NCI-H69 (cell line): Measurements from ENCODE around the gene SNX4.

ENCODE experiments used
- DNase-seq: peaks from one replicate; lab custom pipeline; 2025; lab: John Stamatoyannopoulos, UW

Gene SNX4

DNA sequence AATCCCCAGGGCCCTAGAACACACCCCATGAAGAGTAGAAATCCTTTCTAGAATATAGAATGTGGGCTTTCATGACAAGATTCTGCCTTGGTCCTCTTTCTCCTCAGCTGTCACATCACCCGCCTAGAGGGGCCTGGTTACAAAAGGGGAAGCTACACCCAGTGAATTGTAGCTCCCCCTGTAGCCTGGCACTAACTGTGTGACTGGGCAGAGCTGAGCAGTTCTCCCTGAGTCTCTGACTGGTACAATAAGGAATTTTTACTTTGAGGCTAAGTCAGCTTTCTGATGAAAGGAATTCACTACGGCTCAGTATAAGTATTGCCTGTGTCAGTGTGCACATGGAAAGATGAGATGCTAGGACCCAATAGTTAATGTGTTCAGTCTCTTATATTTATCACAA, 116.2 kb downstream of the SNX4 start:
- DNase-seq, result no peak

DNA sequence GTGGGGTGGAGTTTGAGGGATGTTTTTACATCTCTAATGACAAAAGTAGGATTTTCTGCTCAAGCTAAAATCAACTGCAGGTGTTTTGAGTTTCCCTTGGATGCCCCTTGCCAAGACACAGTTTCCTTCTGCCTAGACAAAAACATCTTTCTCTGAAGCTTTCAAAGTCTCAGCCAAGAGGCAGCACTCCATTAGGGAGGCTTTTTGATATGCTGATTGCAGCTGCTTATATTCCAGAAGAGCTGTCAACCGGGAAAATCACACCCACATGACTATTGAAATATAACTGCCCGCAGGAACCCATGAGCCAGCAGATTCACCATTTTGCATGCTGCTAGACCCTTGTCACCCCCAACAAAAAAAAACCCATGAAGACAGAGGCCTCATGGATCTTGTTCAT, 117.4 kb downstream of the SNX4 start:
- DNase-seq, result no peak

DNA sequence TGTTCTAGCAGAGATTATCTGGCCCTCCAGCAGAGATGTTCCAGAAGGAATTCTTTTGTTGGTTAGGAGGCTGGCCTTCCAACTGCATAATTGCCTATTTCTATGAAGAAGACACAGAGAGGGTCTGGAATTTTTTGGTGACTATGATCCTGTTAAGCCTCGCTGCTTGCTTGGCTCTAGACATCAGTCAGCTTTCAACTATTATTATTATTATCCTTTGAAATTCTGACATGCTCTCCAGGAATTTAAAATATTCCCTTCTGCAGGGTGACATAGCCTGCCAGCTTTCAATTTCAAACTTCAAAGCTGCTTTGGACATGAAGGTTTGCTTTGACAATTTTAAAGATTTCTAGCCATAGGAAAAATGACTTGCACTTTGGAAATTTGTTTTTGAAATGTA, 118.6 kb downstream of the SNX4 start:
- DNase-seq, result no peak

DNA sequence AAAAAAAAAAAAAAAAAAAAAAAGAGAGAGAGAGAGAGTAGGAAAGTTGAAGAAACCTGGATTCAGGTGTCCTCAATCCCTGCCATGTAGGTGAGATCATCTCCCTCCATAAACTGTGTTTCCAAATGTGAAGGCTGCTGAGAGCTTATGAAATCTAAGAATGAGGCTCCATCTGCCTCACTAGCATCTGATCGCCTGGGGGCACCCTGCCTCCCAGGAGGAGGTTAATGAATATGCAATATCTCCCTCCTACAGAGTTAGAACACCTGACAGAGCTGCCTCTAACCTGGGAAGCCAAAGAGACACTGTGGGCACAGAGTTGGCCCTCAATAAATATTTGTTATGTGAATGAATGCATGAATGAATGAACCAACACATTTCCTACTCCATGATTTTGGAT, 121.0 kb downstream of the SNX4 start:
- peak; percentile 92 for DNase-seq
